ENCODE measurements around the gene CTNNA3. TPM values are rescaled to one million over a fixed set of nuclear protein-coding genes. Genes with fewer than 3 reads are reported as not detected.

CTNNA3 gene
- total and polyA plus RNA-seq, 7 donors: under 0.01 to 4.6 (median 2.4) TPM; not detected in 1

DNA sequence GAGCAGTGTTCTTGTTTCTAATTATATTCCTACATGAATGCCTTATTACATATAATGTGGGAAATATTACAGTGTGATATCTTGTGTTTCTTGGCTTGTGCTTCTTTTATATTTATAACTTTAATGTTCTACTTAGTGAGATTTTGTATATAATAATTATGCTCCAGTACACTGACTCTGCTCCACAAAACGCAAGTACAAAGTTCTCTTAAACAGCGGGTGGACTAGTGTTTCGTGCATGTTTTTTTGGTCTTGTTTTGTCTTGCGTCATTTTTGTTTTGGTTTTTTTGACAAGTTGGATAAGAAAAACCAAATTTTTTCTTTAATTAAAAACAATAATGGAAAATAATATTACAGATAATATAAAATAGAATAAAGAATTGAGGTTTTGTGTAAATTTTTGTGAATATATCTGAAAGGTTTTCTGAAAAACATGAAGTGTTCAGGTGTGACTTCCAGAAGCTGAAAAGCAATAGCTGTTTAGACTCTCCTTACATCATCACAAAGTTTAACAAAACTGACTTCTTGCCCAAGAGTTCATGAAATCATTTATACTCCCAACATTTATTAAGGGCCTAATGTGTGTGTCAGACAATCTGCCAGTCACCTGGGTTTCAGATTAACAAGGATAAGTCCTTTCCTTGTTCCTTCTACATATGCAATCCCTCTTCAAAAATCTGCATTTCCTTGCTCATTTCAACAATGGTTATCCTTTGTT, 438.4 kb downstream of the CTNNA3 start:
- TF ChIP-seq, protein P1, sequence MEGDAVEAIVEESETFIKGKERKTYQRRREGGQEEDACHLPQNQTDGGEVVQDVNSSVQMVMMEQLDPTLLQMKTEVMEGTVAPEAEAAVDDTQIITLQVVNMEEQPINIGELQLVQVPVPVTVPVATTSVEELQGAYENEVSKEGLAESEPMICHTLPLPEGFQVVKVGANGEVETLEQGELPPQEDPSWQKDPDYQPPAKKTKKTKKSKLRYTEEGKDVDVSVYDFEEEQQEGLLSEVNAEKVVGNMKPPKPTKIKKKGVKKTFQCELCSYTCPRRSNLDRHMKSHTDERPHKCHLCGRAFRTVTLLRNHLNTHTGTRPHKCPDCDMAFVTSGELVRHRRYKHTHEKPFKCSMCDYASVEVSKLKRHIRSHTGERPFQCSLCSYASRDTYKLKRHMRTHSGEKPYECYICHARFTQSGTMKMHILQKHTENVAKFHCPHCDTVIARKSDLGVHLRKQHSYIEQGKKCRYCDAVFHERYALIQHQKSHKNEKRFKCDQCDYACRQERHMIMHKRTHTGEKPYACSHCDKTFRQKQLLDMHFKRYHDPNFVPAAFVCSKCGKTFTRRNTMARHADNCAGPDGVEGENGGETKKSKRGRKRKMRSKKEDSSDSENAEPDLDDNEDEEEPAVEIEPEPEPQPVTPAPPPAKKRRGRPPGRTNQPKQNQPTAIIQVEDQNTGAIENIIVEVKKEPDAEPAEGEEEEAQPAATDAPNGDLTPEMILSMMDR (IDR thresholded peaks at IDR 0.05): no peak
- TF ChIP-seq POLR2AphosphoS5 (IDR thresholded peaks at IDR 0.05) (no peak), POLR2A (IDR thresholded peaks at IDR 0.05) (no peak)
- no peaks in the 10 kb centered on the region for H3K27me3 ChIP-seq
- intact Hi-C loops (cut with DNase I): no loop called here
- H3K4me3 ChIP-seq: no peak overlapping the region
- H3K9me3 ChIP-seq: no peaks in the 10 kb centered on the region
- DNase-seq: no peak
- H3K4me1 ChIP-seq: no peaks in the 10 kb centered on the region
- WGBS, 2 donors: 19 to 70% methylated on average over 4 of the region's 4 CpGs
- H3K27ac ChIP-seq: no peak overlapping the region
- no peaks in the 10 kb centered on the region for H3K36me3 ChIP-seq

GRCh38 chr10:67257018-67257417, 439.0 kb downstream of the CTNNA3 start:
- Histone ChIP-seq H3K9me3 (no peaks in the 10 kb centered on the region), H3K4me1 (no peaks in the 10 kb centered on the region), H3K4me3 (no peak overlapping the region), H3K36me3 (no peaks in the 10 kb centered on the region), H3K27ac (no peak overlapping the region), H3K27me3 (no peaks in the 10 kb centered on the region)
- intact Hi-C loops (cut with DNase I): no loop called here
- no peak for TF ChIP-seq EP300 (IDR thresholded peaks at IDR 0.05)
- no peak for TF ChIP-seq POLR2A (IDR thresholded peaks at IDR 0.05)
- no peak for TF ChIP-seq POLR2AphosphoS5 (IDR thresholded peaks at IDR 0.05)
- TF ChIP-seq, protein P1 (IDR thresholded peaks at IDR 0.05): no peak
- DNase-seq: no peak
- 7 to 42% methylated on average over 2 of the region's 2 CpGs for WGBS, 2 donors

DNA sequence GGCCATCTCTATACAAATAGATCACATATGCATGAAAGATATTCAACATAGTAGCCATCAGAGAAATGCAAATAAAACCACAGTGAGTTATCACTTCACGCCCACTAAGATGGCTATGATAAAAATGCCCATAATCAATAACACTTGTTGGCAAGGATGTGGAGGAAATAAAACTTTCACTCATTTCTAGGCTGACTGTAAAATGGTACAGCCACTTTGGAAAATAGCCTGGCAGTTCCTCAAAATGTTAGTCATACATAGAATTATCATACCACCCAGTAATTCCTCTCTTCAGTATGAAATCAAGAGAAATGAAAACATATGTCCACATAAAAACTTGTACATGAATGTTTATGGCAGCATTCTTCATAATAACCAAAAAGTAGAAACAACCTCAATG, 445.3 kb downstream of the CTNNA3 start:
- H3K27ac ChIP-seq: no peak overlapping the region
- 52 to 82% methylated on average over 1 of the region's 1 CpG for WGBS, 2 donors
- intact Hi-C loops (cut with DNase I): no loop called here
- H3K4me1 ChIP-seq: no peaks in the 10 kb centered on the region
- no peaks in the 10 kb centered on the region for H3K27me3 ChIP-seq
- H3K4me3 ChIP-seq: no peak overlapping the region
- DNase-seq: no peak
- H3K36me3 ChIP-seq: no peaks in the 10 kb centered on the region
- TF ChIP-seq, protein P1 (IDR thresholded peaks at IDR 0.05): no peak
- TF ChIP-seq EP300 (IDR thresholded peaks at IDR 0.05) (no peak), POLR2A (IDR thresholded peaks at IDR 0.05) (no peak), POLR2AphosphoS5 (IDR thresholded peaks at IDR 0.05) (no peak)
- no peaks in the 10 kb centered on the region for H3K9me3 ChIP-seq

DNA sequence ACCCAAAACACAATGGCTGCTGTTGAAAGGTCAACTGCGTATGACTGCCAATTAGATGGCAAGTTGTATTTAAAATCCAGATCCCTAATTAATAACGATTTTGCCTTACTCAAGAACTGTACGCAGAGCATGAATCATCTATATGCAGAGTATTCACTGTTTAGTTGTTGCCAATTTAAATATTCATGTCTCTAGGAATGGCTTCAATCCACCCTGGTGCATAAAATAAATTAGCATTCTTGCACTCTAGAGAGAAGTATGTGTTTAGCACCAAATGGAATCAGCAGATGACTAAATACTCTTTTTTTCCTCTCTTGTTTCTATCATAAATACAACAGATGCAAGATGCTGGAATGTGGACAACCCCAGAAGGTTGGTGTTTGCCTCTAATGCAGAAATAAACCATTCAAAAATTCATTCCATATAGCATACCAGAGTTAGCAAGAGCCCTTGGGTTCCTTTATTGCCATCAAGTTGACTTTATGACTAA, 449.9 kb downstream of the CTNNA3 start:
- Histone ChIP-seq H3K27ac (no peak overlapping the region), H3K4me3 (no peak overlapping the region), H3K27me3 (no peaks in the 10 kb centered on the region), H3K36me3 (no peaks in the 10 kb centered on the region), H3K9me3 (no peaks in the 10 kb centered on the region), H3K4me1 (no peaks in the 10 kb centered on the region)
- no peak for DNase-seq
- WGBS, 2 donors: 85 to 91% methylated on average over 3 of the region's 3 CpGs
- TF ChIP-seq POLR2A (IDR thresholded peaks at IDR 0.05): no peak
- TF ChIP-seq, protein P1 (IDR thresholded peaks at IDR 0.05): no peak
- TF ChIP-seq POLR2AphosphoS5 (IDR thresholded peaks at IDR 0.05): no peak
- TF ChIP-seq EP300 (IDR thresholded peaks at IDR 0.05): no peak
- intact Hi-C loops (cut with DNase I): no loop called here
